HG02588 (cell line): Measurements from ENCODE around the gene TNFRSF8.

Source experiments
- ATAC-seq: cut with Tn5 transposase; IDR thresholded peaks from one replicate; pipeline ENCODE4 v1.9.1; 2021; ENCODE audit warnings: mild to moderate bottlenecking, moderate library complexity; ENCODE audit not compliant: unreplicated experiment

TNFRSF8 gene

DNA sequence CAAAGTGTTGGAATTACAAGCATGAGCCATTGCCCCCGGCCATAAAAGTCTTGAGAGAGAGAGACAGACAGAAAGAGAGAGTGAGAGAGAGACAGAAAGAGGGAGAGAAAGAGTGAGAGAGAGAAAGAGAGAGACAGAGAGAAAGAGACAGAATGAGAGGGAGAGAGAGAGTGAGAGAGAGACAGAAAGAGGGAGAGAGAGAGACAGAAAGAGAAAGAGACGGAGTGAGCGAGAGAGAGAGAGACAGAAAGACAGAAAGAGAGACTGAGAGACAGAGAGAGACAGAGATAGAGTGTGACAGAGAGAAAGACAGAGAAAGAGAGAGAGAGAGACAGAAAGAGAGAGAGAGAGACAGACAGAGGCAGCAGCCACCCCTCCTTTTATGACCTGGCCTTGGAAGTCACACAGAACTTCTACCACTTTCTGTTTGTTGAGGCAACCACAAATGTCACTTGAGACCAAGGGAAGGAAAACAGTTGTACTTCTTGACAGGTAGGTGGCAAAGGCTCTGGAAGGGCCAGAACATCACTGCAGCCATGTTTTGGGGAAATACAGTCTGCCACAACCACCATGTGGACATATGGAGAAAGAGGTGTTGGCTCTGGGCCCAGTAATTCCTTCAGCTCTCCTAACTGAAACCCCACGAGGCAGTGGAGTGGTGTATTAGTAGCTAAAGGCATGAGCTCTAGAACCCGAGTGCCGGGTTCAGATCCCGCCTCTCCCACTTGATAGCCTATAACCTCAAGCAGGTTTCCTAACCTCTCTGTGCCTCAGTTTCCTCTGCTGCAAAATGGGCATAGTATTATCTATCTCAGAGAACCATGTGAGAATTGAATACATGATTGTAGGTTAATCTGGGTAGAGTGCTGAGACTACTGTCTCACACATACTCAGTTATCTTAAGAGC, 50.6 kb downstream of the TNFRSF8 start:
- ATAC-seq = no peak

DNA sequence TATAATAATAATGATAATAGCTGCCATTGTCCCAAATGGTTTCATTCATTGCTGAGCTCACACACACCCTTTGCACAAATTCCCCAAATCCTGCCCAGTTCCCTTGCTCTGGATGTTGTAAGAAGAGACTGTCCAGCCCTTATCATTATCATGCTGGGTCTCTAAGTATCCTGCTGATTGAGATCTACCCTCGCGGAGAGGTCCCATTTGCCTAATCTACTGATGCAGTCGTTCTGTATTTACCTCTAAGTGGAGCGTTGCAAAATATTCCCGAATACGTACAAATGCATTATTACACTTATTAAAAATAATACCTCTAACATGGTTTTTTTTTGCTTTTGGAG, 51.2 kb downstream of the TNFRSF8 start:
- no peak for ATAC-seq

DNA sequence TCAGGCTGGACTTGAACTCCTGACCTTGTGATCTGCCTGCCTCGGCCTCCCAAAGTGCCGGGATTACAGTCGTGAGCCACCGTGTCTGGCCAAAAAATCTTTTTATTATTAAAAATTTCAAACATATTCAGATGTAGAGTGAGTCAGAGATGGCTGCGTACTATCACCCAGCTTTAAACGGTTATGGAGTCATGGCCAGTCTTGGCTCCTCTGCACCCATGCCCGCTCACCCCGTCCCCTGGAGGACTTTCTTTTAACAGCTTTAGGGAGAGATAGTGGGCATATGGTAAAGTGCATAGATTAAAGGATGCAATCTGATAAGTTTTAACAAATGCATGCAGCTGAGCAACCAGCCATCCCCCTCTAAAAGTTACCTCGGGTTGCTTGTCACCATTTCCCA, 51.8 kb downstream of the TNFRSF8 start:
- ATAC-seq = no peak

DNA sequence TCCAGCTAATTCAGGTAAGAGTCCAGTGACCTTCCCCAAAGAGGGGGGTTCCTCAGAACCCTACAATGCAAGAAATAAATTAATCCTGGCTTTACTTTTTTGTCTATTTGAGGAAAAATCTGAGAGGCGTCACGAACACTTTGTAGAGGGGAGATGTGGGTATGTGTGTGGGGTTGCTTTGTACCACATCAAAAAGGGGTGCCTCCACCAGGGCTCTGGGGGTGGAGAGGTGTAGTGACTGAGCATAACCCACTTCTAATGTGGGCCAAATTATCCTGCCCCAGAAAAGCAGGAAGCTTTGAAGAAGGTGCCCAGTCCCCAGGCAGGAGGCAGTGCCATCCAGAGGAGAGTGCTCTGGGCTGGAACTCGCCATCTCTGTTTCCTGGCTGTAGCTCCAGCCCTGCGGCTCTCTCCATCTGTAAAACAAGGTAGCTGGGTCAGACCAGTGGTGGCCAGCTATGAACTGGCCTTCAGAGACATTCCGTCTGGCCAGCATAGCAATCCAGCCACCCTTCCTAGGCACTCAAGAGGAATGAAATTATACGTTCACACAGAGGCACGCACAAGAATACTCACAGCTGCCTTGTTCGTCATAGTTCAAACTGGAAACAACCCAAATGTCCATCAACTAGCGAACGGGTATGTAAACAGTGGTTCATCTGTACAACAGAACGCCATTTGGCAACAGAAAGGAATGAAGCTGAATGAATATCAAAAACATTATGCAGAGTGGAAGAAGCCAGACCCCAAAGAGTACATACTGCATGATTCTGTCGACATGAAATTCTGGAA, 58.3 kb downstream of the TNFRSF8 start:
- ATAC-seq = no peak

DNA sequence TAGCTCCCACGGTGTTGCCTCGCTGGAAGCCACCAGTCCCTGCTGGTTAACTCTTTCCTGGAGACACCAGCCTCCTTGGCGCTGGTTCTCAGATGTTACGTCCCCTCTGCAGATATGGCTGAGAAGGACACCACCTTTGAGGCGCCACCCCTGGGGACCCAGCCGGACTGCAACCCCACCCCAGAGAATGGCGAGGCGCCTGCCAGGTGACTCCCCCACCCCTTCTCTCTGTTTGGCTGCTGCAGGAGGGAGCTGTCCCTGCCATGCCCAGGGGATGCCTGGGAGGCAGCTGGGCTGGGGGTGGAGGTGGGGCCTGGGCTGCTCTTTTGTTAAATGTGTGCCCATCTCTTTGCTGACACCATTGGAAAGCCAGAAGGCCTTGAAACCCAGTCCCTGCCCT, 60.1 kb downstream of the TNFRSF8 start:
- ATAC-seq = no peak

DNA sequence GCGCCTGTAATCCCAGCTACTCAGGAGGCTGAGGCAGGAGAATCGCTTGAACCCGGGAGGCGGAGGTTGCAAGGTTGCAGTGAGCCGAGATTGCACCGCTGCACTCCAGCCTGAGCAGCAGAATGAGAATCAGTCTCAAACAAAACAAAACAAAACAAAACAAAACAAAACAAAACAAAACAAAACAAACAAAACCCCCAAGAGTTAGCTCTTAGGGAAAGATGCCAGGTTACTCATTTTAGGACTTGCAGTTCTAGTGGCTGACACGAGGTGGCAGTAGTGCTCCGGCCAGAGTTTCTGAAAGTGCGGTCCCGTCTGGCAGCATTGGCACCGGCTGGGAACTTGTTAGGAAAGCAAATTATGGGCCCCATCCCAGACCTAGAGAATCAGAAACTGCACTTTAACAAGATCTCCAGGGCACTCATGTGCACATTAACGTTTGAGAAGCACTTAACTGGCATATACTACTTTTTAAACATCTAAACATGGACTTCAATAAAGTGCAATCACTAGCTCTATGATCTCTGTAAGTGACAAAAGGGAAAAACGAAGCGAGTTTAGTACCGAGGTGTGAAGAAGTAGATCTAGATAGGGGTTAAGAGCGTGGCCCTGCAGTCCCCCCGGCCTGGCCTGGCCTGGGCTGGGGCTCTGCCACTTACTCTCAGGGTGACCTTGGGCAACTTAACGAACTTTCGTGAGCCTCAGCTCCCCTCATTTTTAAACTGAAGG, 61.8 kb downstream of the TNFRSF8 start:
- ATAC-seq = no peak

DNA sequence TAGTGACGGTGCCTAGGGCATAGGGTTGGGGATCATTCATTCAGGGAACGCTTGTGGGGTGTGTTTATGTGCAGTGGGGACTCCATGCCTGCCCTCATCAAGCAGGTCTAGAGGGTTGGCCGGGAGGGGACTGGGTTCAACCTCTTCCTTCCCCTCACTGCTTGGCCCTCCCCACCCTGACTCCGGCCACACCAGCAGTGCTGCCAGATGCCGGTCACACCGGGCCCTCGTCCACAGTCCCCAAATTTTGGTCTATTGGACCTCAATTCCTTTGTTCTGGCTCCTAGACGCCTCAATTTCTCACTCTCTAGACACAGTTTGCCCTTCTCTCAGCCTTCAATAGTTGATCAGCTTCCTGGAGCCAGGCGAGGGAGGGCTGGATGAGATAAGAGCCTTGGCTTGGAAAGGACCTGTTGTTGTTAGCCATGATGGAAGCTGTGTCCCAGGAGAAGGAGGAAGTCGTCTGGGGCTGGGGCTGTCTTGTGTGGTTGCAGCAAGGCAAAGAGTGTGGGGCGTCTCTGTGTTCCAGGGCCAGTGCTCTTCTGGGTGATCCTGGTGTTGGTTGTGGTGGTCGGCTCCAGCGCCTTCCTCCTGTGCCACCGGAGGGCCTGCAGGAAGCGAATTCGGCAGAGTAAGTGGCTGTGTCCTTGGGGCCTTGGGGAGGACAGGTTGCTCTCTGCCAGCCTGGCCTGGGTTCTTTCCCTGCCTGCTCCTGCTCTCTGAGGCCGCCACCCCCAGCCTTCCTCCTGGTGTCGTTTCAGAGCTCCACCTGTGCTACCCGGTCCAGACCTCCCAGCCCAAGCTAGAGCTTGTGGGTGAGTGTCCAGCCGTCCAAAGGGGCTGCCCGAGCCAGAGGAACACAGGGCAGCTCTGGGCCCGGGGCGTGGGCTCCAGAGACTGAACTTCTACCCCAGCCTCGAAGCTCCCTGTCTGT, 62.6 kb downstream of the TNFRSF8 start:
- ATAC-seq = no peak

DNA sequence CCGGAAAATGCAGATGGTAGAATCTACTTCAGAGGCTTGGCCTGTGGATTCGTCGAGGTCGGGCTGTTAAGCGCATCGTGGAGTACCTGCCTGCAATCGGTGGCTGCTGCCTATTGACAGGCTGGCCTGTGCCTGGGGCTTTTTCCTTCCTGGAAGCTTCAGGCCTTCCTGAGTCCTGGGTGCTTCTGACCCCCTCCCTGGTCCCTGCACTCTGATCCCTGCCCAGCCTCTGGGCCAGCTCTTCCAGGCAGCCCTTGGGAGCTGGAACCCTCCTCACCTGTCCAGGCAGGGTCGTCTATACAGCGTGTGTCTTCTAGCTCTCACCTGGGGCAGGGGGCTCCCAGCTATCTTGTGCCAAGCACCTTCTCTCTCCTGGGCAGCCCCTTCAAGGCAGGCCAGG, 63.7 kb downstream of the TNFRSF8 start:
- no peak for ATAC-seq

DNA sequence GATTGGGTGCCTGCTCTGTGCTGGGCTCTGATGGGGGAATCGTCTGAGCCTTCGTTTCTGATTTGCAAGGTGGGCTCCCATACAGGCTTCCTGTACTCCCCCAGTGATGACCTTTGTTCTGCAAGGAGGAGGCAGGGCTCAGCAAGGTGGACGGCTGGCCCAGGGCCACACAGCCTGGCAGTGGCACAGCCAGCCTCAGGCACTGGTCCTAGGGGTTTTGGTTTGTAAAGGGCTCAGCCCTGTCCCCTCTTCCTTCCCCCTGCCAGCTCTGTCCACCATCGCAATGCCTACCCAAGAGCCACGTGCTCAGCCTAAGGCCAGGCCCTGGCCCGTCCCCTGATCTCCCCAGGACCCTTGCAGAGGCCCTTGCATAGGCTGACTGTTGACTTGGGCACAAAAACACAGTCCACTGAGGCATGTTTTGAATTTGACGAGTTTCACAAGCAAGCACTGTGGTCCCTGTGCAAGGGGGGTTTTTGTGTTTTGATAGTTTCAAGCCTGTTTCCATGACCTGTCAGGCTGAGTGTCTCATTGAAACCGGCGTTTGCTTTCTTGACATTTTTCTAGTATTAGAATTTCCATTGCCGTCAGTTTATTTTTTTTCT, 64.2 kb downstream of the TNFRSF8 start:
- ATAC-seq = no peak

DNA sequence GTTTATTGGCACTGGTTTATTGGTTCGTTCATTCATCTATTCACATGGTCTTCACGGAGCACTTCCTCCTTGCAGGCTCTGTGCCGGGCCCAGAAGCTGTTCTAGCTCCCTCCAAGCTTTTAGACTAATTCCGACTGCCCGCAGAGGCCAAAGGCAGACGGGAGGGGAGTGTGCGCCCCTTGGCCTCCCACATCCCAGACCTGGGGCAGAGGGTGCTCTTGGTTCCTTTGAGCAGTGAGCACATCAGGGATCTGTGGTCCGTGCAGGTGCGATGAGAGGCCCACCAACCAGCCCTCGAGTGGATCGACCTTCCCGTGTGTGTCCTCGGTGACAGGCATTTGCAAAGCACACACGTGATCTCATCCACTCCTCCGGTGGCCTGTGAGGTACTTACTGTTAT, 65.0 kb downstream of the TNFRSF8 start:
- no peak for ATAC-seq

DNA sequence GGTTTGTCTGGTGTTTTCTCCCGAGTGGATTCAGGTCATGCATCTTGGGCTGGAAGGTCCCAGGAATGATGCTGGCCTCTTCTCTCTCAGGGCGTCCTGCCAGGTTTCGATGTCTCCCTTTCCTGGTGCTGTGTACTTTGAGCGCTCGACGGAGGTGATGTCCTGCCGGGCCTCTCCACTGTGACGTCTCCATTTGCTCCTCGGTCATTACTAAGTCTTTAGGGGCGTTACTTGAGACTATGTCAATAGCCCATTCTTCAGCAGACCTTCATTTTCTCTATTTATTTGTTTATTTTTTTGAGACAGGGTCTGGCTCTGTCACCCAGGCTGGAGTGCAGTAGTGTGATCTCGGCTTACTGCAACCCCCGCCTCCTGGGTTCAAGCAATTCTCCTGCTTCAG, 66.5 kb downstream of the TNFRSF8 start:
- ATAC-seq = no peak

DNA sequence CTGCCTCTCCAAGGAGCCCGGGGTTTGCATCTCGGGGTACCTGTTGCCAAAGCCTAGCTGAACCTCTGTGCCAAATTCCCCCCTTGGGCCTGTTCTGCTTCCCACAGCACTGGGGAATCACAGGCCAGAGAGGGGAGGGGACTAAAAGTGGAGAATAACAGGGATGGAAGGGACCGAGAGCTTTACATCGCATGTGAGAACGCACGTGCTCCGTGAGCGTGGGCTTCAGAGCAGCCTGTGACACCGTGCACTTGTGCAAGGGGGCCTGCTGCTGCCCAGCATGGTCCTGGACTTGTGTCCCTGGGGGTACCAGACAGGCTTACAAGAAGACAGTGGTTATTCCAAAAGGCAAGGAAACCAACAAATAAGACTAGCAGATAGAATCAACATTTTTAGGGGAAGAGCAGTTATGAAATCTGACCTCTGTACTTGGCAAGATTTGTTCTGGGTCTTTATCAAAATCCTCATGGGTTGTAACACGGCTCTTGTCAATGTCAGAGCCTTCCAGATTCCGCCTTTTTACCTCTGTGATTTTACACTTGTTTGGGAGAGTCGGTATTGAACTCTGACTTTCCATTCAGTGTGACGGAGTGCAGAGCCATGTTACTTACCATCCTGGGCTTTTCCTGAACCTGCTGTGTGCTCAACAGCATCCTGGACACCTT, 67.5 kb downstream of the TNFRSF8 start:
- no peak for ATAC-seq

DNA sequence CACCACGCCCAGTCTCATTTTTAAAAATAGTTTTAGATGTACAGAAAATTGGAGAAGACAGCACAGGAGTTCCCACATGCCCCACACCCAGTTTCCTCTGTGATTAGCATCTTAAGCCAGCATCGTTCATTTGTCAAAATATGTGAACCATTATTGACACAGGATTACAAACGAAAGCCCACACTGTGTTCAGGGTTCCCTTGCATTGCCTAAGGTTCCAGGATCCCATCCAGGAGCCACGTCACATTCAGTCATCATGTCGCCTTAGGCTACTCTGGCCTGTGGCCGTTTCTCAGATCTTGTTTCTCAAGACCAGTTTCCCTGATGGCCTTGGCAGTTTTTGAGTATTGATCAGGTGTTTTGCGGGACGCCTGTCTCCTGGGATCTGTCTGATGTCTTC, 69.0 kb downstream of the TNFRSF8 start:
- no peak for ATAC-seq

DNA sequence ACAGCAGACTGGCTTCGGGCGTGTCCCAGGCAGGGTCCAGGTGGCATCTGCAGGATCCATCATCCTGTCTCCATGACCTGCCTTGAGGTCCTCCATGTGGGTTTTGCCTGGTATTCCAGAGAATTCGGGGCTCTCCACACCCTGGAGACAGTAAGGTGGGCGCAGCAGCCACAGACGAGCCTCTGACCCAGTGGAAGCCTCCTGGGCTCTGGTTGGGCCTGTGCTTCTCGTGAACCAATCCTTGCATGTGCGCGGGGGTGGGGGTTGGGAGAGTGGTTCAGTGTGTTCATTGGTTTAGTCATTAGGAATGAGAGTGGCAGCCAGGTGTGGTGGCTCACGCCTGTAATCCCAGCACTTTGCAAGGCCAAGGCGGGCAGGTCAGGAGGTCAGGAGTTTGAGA, 71.6 kb downstream of the TNFRSF8 start:
- ATAC-seq = no peak

DNA sequence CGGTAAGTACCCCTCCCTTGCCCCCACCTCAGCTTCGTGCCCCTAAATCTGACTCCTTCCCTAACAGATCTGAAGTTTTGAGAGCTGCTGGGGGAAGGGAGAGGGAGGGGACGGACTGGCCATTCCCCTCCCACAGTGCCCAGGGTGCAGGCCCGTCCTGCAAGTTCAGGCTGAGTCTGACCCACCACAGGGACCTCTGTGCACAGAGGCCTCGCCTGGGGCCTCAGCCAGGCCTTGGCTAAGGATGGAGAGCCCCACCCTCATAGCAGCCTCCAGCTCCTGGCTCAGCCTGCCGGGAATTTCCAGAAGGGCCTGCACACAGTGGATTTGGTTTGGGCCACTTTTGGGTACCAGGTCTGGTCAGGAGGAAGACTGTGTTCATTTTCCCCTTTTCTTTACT, 72.5 kb downstream of the TNFRSF8 start:
- no peak for ATAC-seq

DNA sequence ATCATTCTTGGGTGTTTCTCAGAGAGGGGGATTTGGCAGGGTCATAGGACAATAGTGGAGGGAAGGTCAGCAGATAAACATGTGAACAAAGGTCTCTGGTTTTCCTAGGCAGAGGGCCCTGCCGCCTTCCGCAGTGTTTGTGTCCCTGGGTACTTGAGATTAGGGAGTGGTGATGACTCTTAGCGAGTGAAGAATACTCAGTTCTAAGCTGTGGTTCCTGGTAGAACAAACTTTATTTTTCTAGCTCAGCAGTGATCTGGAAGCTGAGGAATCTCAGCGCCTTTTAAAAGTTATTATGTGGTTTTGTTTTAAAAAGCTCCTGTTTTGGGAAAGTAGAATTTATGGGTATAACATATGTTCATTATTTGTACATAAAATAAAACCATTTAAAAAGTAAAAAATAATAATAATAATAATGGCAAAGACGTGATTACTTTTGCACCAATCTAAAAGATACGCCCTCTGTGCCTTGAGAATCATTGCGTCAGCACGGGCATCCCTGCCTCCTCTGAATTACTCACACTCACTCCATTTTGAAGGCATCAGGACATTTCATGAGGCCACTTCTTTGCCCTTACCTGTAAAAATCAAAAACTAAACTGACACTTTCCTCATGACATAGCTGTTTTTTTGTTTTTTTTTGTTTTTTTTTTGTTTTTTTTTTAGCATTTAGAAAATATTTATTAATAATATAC, 74.0 kb downstream of the TNFRSF8 start:
- no peak for ATAC-seq

DNA sequence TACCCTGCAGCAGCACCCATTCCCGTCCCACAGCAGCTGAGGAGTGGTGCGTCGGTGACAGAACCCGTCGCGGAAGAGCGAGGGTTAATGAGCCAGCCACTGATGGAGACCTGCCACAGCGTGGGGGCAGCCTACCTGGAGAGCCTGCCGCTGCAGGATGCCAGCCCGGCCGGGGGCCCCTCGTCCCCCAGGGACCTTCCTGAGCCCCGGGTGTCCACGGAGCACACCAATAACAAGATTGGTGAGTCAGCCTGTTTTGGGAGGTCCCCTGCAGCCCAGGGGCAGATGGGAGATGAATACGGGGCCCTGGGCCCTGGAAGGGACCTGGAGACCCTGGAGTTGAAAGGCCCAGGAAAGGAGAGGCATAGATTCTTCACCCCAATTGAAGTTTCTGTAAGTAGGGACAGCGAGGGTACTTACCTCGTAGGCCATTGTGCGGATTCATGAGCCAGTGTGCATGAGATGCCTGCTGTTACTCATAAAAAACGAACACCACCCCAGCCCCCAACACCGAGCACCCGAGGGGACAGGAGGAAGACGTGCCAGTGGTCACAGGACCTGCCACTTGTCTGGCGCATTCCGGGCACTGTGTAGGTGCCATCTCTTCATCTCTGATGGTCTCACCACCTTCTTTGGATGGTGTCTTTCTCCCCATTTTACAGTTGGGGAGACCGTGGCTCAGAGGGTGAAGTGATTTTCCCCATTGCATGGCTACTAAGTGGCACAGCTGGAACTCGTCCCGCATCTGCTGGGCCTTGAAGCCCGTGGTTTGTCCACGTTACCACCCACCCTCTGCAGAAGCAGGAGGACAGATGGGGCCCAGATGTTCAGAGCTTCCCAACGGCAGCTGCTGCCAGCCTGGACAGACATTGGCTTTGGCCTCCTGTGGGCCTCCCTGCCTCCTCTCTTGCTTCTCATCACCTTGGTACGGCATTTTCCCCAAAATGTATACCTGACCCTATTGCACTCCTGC, 75.4 kb downstream of the TNFRSF8 start:
- no peak for ATAC-seq

DNA sequence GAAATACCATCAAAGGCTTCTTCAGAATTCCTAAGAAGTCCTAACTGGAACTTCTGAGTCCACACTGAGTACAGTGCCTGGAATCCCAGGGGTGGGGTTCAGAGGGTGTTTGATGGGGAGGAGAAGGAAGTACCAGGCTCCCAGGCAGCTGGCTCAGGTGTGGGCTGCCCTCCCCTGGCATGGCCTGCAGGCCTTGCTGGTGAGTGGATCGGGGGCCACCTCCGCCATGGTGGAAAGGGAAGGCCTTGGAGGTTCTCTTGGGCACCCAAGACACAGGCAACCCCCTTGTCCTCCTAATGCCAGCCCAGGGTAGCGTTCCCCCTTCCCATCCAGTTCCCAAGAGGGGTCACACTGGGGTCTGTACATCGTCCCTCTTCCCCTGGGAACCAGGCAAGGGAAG, 76.9 kb downstream of the TNFRSF8 start:
- ATAC-seq = no peak
